GM21423 (cell line): ENCODE data around the gene ACOT4.
"Not testable (repeated sequence)": the region's sequence is repeated elsewhere in the genome, so short reads cannot be mapped to it uniquely, and the experiment has no call there.

Source experiments
- ATAC-seq: cut with Tn5 transposase; IDR thresholded peaks from one replicate; pipeline ENCODE4 v1.9.1; 2021; ENCODE audit warnings: mild to moderate bottlenecking, moderate library complexity; ENCODE audit not compliant: unreplicated experiment

ACOT4 gene

DNA sequence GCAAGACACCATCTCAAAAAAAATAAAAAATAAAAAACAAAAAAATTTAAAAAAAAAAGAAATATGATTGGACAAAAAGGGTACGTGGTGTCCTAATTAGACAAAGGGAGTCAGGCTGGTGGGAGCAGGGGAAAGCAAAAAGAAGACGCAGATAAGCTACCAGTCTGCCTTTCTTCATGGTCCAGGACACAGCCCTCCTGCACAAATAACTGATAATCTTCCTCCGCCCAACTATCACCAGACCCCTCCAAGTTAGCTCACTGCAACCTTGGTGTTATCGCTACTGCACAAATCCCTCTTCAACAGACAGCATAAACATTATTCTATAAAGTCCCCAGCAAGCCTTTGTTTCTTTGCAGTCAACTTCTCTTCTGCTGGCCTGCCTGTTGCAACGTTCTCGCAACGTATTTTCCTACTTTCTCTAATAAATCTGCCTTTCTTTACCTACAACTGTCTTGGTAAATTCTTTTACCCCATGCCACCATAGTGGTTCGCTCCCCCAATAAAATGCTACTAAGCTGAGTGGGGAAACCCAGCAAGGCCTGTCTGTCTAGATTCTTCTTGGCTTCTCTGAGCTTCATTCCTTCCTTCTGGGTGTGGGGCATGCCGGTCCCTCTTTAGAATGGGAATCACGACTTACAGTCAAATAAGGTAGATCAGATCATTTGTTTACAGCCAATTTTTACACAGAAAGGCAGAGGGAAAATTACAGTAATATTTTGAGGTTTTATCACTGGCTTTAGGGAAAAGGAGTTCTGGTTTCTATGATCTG lies 38.5 kb downstream of the ACOT4 start:
- ATAC-seq = no peak

- no peak for ATAC-seq
These were observed 41.7 kb downstream of the ACOT4 start for GRCh38 chr14:73633116-73634010.

GRCh38 chr14:73634011-73634833 lies 42.5 kb downstream of the ACOT4 start:
- no peak for ATAC-seq

- ATAC-seq = not testable (repeated sequence)
These were observed 44.7 kb downstream of the ACOT4 start for GRCh38 chr14:73636355-73636754.

DNA sequence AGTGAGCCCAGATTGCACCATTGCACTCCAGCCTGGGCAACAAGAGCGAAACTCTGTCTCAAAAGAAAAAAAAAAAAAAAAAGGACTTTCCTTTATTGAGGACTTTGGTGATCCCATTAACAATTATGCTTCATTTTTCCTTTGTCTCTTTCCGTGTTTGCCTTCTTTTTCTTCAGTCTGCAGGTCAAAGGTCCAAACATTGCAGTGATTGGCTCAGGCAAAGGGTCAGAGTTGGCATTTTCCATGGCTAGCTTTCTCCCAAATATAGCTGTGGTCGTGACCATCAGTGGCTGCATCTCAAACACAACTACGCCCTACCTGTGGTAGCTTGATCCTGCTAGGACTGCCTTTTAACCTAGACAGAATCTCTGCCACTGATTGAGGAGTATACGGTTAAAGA lies 46.2 kb downstream of the ACOT4 start:
- no peak for ATAC-seq

- ATAC-seq = no peak
These were observed 49.2 kb downstream of the ACOT4 start for GRCh38 chr14:73640796-73641365.

GRCh38 chr14:73644531-73645247 lies 53.0 kb downstream of the ACOT4 start, which contains the start of gene DNAL1:
Gene DNAL1, plus strand, starts transcription at chr14:73644986. Its CDS starts 54 bp downstream, at chr14:73645040.
- peak; percentile 97 for ATAC-seq

GRCh38 chr14:73645248-73645610 lies 53.6 kb downstream of the ACOT4 start:
- ATAC-seq = no peak
